Measurements from ENCODE around the gene SHROOM3. TPM values are rescaled to one million over a fixed set of nuclear protein-coding genes. Genes with fewer than 3 reads are reported as not detected.

SHROOM3 gene
- polyA plus RNA-seq, 2 of the 4 experiments (the other 2 are of a cell fraction): 2.8 to 5.1 TPM

GRCh38 chr4:76640353-76640910 lies 205.4 kb downstream of the SHROOM3 start:
- no peak for TF ChIP-seq EP300 (IDR thresholded peaks at IDR 0.05)
- no peak for TF ChIP-seq NPAS2 (CRISPR knock-in tag; IDR thresholded peaks at IDR 0.05; ENCODE audit: borderline replicate concordance)
- TF ChIP-seq ESRRA (IDR thresholded peaks at IDR 0.05; ENCODE audit: borderline replicate concordance, low read length): no peak
- TF ChIP-seq REST (IDR thresholded peaks at IDR 0.05): no peak
- no peak for TF ChIP-seq HMGXB4 (CRISPR knock-in tag; IDR thresholded peaks at IDR 0.05; ENCODE audit: borderline replicate concordance)
- TF ChIP-seq SREBF2 (IDR thresholded peaks at IDR 0.05): no peak
- TF ChIP-seq ZNF302 (CRISPR knock-in tag; IDR thresholded peaks at IDR 0.05): no peak
- TF ChIP-seq PBX3 (IDR thresholded peaks at IDR 0.05): no peak
- TF ChIP-seq HOXB13 (CRISPR knock-in tag; IDR thresholded peaks at IDR 0.05; ENCODE audit: low read depth): no peak
- no peak for TF ChIP-seq JUNB (IDR thresholded peaks at IDR 0.05)
- TF ChIP-seq MAFK (IDR thresholded peaks at IDR 0.05; ENCODE audit: partially characterized antibody): no peak
- no peak for TF ChIP-seq GATA3 (IDR thresholded peaks at IDR 0.05; ENCODE audit: borderline replicate concordance)
- no peak for TF ChIP-seq NFE2L2 (conservative IDR thresholded peaks at IDR 0.05; ENCODE audit: low read length)
- FAIRE-seq (no peak), DNase-seq (ENCODE audit: low read depth in 1 of 2, low spot score in 1 of 2) (no peak), ATAC-seq (no peak)
- Histone ChIP-seq H3K9me3 (no peaks in the 10 kb centered on the region), H3K27ac (no peak overlapping the region), H3K4me3 (no peak overlapping the region), H3K4me2 (no peak overlapping the region), H3K4me1 (no peaks in the 10 kb centered on the region)
- POLR2A ChIA-PET: no interaction called here
- WGBS (ENCODE audit: missing lambda C conversion rate): 87% methylated on average over 6 of the region's 6 CpGs
- CTCF ChIA-PET: interaction anchor here (1.5 kb wide), 1 partner anchor 11 kb away, joined by 3 read pairs; no protein-coding TSS in a partner anchor

- CTCF ChIA-PET: interaction anchor here (1.5 kb wide), 1 partner anchor 12 kb away, joined by 3 read pairs; no protein-coding TSS in a partner anchor
- no peaks in the 10 kb centered on the region for H3K4me1 ChIP-seq
- H3K4me3 ChIP-seq: no peak overlapping the region
- H3K4me2 ChIP-seq: no peak overlapping the region
- ATAC-seq (no peak), DNase-seq (ENCODE audit: low read depth in 1 of 2, low spot score in 1 of 2) (no peak), FAIRE-seq (no peak)
- H3K9me3 ChIP-seq: no peaks in the 10 kb centered on the region
- POLR2A ChIA-PET: no interaction called here
- no peak overlapping the region for H3K27ac ChIP-seq
- 88% methylated on average over 4 of the region's 4 CpGs for WGBS (ENCODE audit: missing lambda C conversion rate)
- no peak for TF ChIP-seq POLR2AphosphoS2 (conservative IDR thresholded peaks at IDR 0.05; ENCODE audit: low read length)
- no peak for TF ChIP-seq RFX5 (IDR thresholded peaks at IDR 0.05)
- no peak for TF ChIP-seq HMGXB4 (CRISPR knock-in tag; IDR thresholded peaks at IDR 0.05; ENCODE audit: borderline replicate concordance)
- TF ChIP-seq KDM1A (IDR thresholded peaks at IDR 0.05; ENCODE audit: low read depth): no peak
- TF ChIP-seq RARB (CRISPR knock-in tag; IDR thresholded peaks at IDR 0.05): no peak
- TF ChIP-seq ESRRA (IDR thresholded peaks at IDR 0.05; ENCODE audit: borderline replicate concordance, low read length): no peak
- TF ChIP-seq BCL3 (IDR thresholded peaks at IDR 0.05): no peak
- TF ChIP-seq EHF (CRISPR knock-in tag; IDR thresholded peaks at IDR 0.05): no peak
- TF ChIP-seq HOXA7 (CRISPR knock-in tag; IDR thresholded peaks at IDR 0.05): no peak
- no peak for TF ChIP-seq ELK1 (IDR thresholded peaks at IDR 0.05; ENCODE audit: low read depth, low read length)
- TF ChIP-seq PBX3 (IDR thresholded peaks at IDR 0.05): no peak
- TF ChIP-seq NR3C1 (IDR thresholded peaks at IDR 0.05): no peak
- no peak for TF ChIP-seq RNF2 (IDR thresholded peaks at IDR 0.05; ENCODE audit: borderline replicate concordance, low read depth)
- no peak for TF ChIP-seq NFE2L2 (conservative IDR thresholded peaks at IDR 0.05; ENCODE audit: low read length)
- TF ChIP-seq CHD4 (IDR thresholded peaks at IDR 0.05; ENCODE audit: borderline replicate concordance): no peak
- no peak for TF ChIP-seq HOXB13 (CRISPR knock-in tag; IDR thresholded peaks at IDR 0.05; ENCODE audit: low read depth)
These were observed 206.3 kb downstream of the SHROOM3 start for GRCh38 chr4:76641351-76641750.
